Posterior cingulate gyrus (tissue), 11 donors: ENCODE data around the gene L3MBTL1.
A peak's percentile ranks its signal among the peaks of the same experiment; 100 is the strongest.
"Not testable (repeated sequence)": the region's sequence is repeated elsewhere in the genome, so short reads cannot be mapped to it uniquely, and the experiment has no call there.

Source experiments
- DNase-seq, 10 donors: peaks; one replicate each; pipeline versions ENCODE4 v3.0.0 to v3.0.0-alpha.2; 2020 to 2021; ENCODE audit warnings: mixed read lengths in 3 of 10
- intact Hi-C: fragments of 100-400 bp; cut with DNase I; formaldehyde crosslinking; loops from one replicate; pipeline ENCODE4 v1.15.1; 2023

L3MBTL1 gene

GRCh38 chr20:43572891-43573290 is 65.4 kb downstream of the L3MBTL1 start:
- peak in 2 of 10 donors; percentile 27 to 33 for DNase-seq

GRCh38 chr20:43576108-43576507 is 68.6 kb downstream of the L3MBTL1 start:
- intact Hi-C loops: no loop called here

More at GRCh38 chr20:43572891-43573290, 65.4 kb downstream of the L3MBTL1 start:
- intact Hi-C loops: no loop called here

GRCh38 chr20:43579861-43580793 is 72.6 kb downstream of the L3MBTL1 start:
- DNase-seq: peak in 1 of 10 donors; percentile 10
- intact Hi-C loops: no loop called here

More at GRCh38 chr20:43576108-43576507, 68.6 kb downstream of the L3MBTL1 start:
- peak in 1 of 10 donors; percentile 62 for DNase-seq

GRCh38 chr20:43583133-43583864 is 75.8 kb downstream of the L3MBTL1 start:
- DNase-seq: no peak
- intact Hi-C loops: no loop called here

- peak; percentile 48 to 97 (median 76) for DNase-seq
- intact Hi-C loops: no loop called here
Observed at GRCh38 chr20:43583982-43584432, 76.5 kb downstream of the L3MBTL1 start.

- DNase-seq: peak in 2 of 10 donors; percentile 6 to 7
- intact Hi-C loops: no loop called here
Observed at GRCh38 chr20:43584448-43585136, 77.1 kb downstream of the L3MBTL1 start.

- intact Hi-C loops: no loop called here
- DNase-seq: peak in 2 of 10 donors; percentile 35 to 40
Observed at GRCh38 chr20:43586641-43587040, 79.1 kb downstream of the L3MBTL1 start.

GRCh38 chr20:43588526-43588925 is 81.0 kb downstream of the L3MBTL1 start:
- peak in 1 of 10 donors; percentile 19 for DNase-seq
- intact Hi-C loops: not testable (repeated sequence)

GRCh38 chr20:43590036-43590391 is 82.5 kb downstream of the L3MBTL1 start:
- intact Hi-C loops: loop anchor here (2.0 kb wide), 4 partner anchors 25 to 131 kb away; no protein-coding TSS in a partner anchor
- peak in 8 of 10 donors; percentile 15 to 87 (median 35) for DNase-seq

- intact Hi-C loops: loop anchor here (2.0 kb wide), 4 partner anchors 26 to 132 kb away; no protein-coding TSS in a partner anchor
- DNase-seq: peak; percentile 89 to 99 (median 92)
Observed at GRCh38 chr20:43590392-43591303, 83.2 kb downstream of the L3MBTL1 start, which contains the start of gene IFT52. IFT52 (plus strand) TSS chr20:43590937; CDS start chr20:43594699, 3,762 bp downstream.
